ENCODE results near the gene NKX3-2. TPM values are rescaled to one million over a fixed set of nuclear protein-coding genes. Genes with fewer than 3 reads are reported as not detected.
"Not testable (repeated sequence)": the region's sequence is repeated elsewhere in the genome, so short reads cannot be mapped to it uniquely, and the experiment has no call there.

NKX3-2 gene
- total RNA-seq, 1 experiment from 2014 or later: 1.4 TPM

DNA sequence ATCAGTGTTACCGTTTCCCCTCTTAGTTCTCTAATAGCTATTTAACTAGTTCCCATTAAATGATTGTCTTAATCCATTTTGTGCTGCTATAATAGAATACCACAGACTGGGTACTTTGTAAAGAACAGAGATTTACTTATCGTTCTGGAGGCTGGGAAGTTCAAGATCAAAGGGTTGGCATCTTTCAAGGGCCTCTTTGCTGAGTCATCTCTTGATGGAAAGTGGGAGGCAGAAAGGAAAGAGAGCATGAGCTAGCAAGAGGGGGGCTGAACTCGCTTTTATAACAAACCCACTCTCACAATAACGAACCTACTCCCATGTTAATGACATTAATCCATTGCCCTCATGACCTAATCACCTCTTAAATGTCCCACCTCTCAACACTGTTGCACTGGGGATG is 17.4 kb upstream of the NKX3-2 start:
- Histone ChIP-seq H3K27ac (ENCODE audit: low read depth, low read length) (no peak overlapping the region), H2AFZ (ENCODE audit: low read depth, low read length, poor library complexity, severe bottlenecking) (no peak overlapping the region), H3K9me2 (ENCODE audit: insufficient read depth) (no peaks in the 10 kb centered on the region), H3K9ac (ENCODE audit: low read length) (no peak overlapping the region), H3K4me2 (ENCODE audit: low read length) (no peak overlapping the region), H3K27me3 (ENCODE audit: insufficient read depth, low read length) (no peaks in the 10 kb centered on the region), H4K20me1 (ENCODE audit: insufficient read depth) (no peaks in the 10 kb centered on the region), H3K4me1 (ENCODE audit: control insufficient read depth in 1 of 2, insufficient read depth in 2 of 2, low read length in 2 of 2) (peaks cover 2 to 7% of the 10 kb centered on the region in 2 experiments; a peak in 1 of 4 replicates), H3K9me3 (ENCODE audit: control insufficient read depth in 1 of 2, insufficient read depth in 1 of 2, low read depth in 1 of 2, low read length in 2 of 2) (no peaks in the 10 kb centered on the region), H3K79me2 (ENCODE audit: insufficient read depth, low read length) (no peaks in the 10 kb centered on the region), H3K4me3 (replicated peaks in 1 of 2; ENCODE audit: low read depth in 1 of 2, low read length in 2 of 2) (no peak overlapping the region), H3K36me3 (ENCODE audit: control insufficient read depth in 1 of 2, insufficient read depth in 2 of 2, low read length in 2 of 2) (no peaks in the 10 kb centered on the region)
- DNase-seq (ENCODE audit: low read depth, low spot score) (no peak), ATAC-seq (no peak)
- no peak for TF ChIP-seq EZH2phosphoT487 (IDR thresholded peaks at IDR 0.05; ENCODE audit: borderline replicate concordance)
- TF ChIP-seq, protein P1, sequence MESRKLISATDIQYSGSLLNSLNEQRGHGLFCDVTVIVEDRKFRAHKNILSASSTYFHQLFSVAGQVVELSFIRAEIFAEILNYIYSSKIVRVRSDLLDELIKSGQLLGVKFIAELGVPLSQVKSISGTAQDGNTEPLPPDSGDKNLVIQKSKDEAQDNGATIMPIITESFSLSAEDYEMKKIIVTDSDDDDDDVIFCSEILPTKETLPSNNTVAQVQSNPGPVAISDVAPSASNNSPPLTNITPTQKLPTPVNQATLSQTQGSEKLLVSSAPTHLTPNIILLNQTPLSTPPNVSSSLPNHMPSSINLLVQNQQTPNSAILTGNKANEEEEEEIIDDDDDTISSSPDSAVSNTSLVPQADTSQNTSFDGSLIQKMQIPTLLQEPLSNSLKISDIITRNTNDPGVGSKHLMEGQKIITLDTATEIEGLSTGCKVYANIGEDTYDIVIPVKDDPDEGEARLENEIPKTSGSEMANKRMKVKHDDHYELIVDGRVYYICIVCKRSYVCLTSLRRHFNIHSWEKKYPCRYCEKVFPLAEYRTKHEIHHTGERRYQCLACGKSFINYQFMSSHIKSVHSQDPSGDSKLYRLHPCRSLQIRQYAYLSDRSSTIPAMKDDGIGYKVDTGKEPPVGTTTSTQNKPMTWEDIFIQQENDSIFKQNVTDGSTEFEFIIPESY (IDR thresholded peaks at IDR 0.05; ENCODE audit: extremely low read depth, insufficient replicate concordance, low read length): no peak
- TF ChIP-seq POLR2AphosphoS5 (IDR thresholded peaks at IDR 0.05; ENCODE audit: low read depth, low read length): no peak
- no peak for TF ChIP-seq POLR2A (IDR thresholded peaks at IDR 0.05; ENCODE audit: borderline replicate concordance, extremely low read depth, insufficient read depth, insufficient read length)
- TF ChIP-seq CEBPB (IDR thresholded peaks at IDR 0.05; ENCODE audit: low read depth): no peak
- TF ChIP-seq SIN3A (IDR thresholded peaks at IDR 0.05; ENCODE audit: low read depth): no peak
- TF ChIP-seq SP1 (IDR thresholded peaks at IDR 0.05; ENCODE audit: low read depth): no peak
- RAD21 ChIA-PET (ENCODE audit: low non-redundant PET in 1 of 2, low total read pairs in 2 of 2, uncharacterized antibody in 2 of 2, unreplicated experiment in 2 of 2): no interaction called here
- POLR2A ChIA-PET: no interaction called here
- intact Hi-C loops (cut with micrococcal nuclease): no loop called here
- CTCF ChIA-PET: no interaction called here
- no TSS peak for BruUV-seq (replicated peaks)

DNA sequence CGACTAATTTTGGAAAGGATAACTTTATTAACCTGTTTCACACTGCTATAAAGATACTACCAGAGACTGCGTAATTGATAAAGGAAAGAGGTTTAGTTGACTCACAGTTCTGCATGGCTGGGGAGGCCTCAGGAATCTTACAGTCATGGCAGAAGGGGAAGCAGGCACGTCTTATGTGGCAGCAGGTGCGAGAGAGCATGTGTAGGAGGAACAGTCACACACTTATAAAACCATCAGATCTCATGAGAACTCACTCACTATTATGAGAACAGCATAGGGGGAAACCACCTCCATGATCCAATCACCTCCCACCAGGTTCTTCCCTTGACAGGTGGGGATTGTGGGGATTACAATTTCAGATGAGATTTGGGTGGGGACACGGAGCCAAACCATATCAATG is 15.8 kb upstream of the NKX3-2 start:
- H3K9ac ChIP-seq (ENCODE audit: low read length); H2AFZ ChIP-seq (ENCODE audit: low read depth, low read length, poor library complexity, severe bottlenecking); RAD21 ChIA-PET (ENCODE audit: low non-redundant PET in 1 of 2, low total read pairs in 2 of 2, uncharacterized antibody in 2 of 2, unreplicated experiment in 2 of 2); H3K36me3 ChIP-seq (ENCODE audit: control insufficient read depth in 1 of 2, insufficient read depth in 2 of 2, low read length in 2 of 2); H3K4me3 ChIP-seq (replicated peaks in 1 of 2; ENCODE audit: low read depth in 1 of 2, low read length in 2 of 2); H3K27ac ChIP-seq (ENCODE audit: low read depth, low read length); H3K9me3 ChIP-seq (ENCODE audit: control insufficient read depth in 1 of 2, insufficient read depth in 1 of 2, low read depth in 1 of 2, low read length in 2 of 2); H3K4me2 ChIP-seq (ENCODE audit: low read length); BruUV-seq (replicated peaks); H3K9me2 ChIP-seq (ENCODE audit: insufficient read depth); ATAC-seq; H3K27me3 ChIP-seq (ENCODE audit: insufficient read depth, low read length); H4K20me1 ChIP-seq (ENCODE audit: insufficient read depth); POLR2A ChIA-PET; intact Hi-C loops (cut with micrococcal nuclease); CTCF ChIA-PET; H3K79me2 ChIP-seq (ENCODE audit: insufficient read depth, low read length); H3K4me1 ChIP-seq (ENCODE audit: control insufficient read depth in 1 of 2, insufficient read depth in 2 of 2, low read length in 2 of 2); DNase-seq (ENCODE audit: low read depth, low spot score): not testable (repeated sequence)
